Stimulated activated CD4-positive, alpha-beta T cell treated with anti-CD3 and anti-CD28 coated beads, Interleukin-12 subunit alpha, Interleukin-12 subunit beta, amount 100 ng/mL, for 48 hours (primary cell): ENCODE data around the gene ACSM4.
A peak's percentile ranks its signal among the peaks of the same experiment; 100 is the strongest.
"Not testable (repeated sequence)": the region's sequence is repeated elsewhere in the genome, so short reads cannot be mapped to it uniquely, and the experiment has no call there.

Experiments used
- DNase-seq, 3 donors: peaks; one replicate each; pipeline ENCODE4 v3.0.0-alpha.2; 2020; ENCODE audit warnings: low read depth in 2 of 3, low spot score in 1 of 3

ACSM4 gene

DNA sequence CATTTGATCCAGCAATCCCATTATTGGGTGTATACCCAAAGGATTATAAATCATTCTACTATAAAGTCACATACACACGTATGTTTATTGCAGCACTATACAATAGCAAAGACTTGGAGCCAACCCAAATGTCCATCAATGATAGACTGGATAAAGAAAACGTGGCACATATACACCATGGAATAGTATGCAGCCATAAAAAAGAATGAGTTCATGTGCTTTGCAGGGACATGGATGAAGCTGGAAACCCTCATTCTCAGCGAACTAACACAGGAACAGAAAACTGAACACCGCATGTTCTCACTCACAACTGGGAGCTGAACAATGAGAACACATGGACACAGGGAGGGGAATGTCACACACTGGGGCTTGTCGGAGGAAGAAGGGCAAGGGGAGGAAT lies 33.9 kb downstream of the ACSM4 start:
- not testable (repeated sequence) for DNase-seq

- DNase-seq, result no peak
Observed at GRCh38 chr12:7339675-7340074, 35.8 kb downstream of the ACSM4 start.

DNA sequence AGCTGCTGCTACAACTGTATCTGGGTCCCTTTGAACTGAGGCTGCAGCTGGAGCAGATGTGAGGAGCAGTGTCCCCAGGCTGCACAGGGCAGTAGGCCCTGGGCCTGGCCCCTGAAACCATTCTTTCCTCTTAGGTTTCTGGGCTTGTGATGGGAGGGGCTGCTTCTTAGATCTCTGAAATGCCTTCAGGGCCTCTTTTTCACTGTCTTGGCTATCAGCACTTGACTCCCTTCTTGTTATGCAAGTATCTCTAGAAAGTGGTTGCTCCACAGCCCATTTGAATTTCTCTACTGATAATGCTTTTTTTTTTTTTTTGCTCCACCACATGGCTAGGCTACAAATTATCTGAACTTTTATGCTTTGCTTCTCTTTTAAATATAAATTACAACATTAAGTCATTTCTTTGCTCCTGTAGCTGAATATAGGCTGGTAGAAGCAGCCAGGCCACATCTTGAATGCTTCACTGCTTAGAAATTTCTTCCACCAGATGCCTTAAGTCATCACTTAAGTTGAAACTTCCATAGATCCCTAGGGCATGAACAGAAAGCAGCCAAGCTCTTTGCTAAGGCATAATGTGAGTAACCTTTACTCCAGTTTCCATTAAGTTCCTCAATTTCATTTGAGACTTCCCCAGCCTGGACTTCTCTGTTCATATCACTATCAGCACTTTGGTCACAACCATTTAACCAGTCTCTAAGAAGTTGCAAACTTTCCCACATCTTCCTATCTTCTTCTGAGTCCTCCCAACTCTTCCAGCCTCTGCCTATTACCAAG lies 41.1 kb downstream of the ACSM4 start:
- no peak for DNase-seq

DNA sequence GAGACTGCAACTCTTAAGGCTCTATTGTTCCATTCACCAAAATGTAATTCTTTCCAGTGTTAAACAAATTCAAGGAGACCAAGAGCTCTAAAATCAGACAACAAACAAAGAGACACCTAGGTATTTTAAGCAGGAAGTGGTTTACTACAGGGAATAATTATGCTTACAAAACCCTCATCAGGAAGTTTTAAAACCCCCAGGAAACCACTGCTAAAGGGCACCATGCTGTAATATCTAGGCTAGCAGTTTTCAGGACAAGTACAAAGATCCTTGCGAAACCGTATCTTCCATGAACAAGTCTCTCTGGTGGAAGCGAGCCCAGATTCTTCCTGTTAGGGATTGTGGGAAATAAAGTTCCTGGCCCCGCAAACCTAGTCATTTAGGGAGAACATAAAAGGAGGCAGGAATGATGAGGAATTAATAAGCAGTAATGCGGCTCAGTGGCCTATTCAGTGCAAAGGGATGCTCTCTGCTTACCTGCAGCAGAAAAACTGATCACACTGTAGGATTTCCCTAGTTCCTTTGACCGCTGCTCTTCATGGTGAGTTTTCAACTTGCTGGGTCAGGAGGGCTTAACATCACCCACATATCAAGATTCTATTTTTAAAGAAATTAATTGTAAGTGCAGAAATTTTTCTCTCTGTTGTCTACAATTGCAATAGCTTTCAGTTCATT lies 42.8 kb downstream of the ACSM4 start:
- no peak for DNase-seq

- DNase-seq, result no peak
Observed at GRCh38 chr12:7349418-7349817, 45.5 kb downstream of the ACSM4 start.

DNA sequence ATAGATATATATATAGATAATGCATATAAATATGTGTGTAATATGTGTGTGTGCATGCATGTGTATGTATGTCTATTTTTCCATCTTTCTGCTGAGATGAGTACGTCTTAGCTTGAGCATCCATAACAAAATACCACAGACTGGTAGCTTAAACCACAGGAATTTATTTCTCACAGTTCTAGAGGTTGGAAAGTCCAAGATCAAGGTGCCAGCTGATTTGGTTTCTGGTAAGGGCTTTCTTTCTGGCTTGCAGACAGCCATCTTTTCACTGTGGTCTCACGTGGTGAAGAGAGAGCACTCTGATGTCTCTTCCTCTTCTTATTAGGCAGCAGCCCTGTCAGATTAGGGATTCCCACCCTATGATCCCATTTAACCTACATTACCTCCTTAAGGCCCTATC lies 47.3 kb downstream of the ACSM4 start:
- no peak for DNase-seq

GRCh38 chr12:7352661-7353060 lies 48.8 kb downstream of the ACSM4 start:
- no peak for DNase-seq

GRCh38 chr12:7354529-7354928 lies 50.7 kb downstream of the ACSM4 start:
- DNase-seq, result no peak

- DNase-seq, result no peak
Observed at GRCh38 chr12:7361265-7361664, 57.4 kb downstream of the ACSM4 start.

DNA sequence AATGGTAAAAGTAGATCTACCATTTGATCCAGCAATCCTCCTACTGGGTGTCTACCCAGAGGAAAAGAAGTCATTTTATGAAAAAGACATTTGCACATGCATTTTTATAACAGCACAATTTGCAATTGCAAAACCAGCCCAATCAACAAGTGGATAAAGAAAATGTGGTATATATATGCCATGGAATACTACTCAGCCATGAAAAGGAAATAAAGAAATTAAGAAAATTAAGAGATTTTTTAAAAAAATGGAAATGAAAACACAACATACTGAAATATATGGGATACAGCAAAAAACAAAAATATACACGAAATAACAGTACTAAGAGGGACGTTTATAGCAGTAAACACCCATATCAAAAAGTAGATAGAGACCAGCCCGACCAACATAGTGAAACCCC lies 58.9 kb downstream of the ACSM4 start:
- no peak for DNase-seq

DNA sequence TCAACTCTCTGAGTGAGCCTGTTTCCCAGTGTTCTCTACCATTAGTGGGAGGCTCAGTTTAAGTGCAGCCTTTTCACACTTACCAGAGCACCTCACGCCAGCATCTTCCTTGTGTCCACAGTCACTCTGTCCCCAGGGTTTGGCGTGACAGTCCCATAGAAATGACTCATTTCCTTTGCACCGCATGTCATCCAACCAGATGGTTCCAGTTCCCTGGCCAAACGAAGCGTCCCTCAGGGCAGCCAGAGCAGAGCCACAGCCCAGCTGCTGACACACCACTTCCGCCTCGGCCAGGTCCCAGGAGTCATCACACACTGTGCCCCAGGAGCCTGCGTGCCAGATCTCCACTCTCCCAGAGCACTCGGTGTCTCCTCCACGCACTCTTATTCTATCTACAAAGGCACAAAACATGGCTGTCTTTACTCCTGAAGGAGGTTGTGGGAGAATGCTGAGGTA lies 65.4 kb downstream of the ACSM4 start:
- no peak for DNase-seq

DNA sequence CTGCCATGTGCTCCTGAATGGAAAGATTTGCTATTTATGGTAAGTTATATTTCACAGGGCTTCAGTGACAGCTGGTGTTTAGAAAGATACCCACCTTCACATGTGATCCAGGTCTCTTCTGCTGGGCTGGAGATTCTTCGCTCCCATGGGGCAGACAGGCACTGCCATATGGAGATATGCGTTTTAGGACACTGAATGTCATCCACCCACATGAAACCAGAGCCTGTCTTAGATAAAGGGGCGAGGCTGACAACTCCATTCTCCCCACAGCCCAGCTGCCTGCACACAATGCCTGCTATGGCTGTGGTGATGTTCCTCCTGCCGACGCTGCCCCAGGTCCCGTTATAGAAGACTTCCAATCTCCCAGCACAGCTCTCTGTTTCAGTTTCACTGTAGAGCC lies 69.4 kb downstream of the ACSM4 start:
- DNase-seq, result no peak

- DNase-seq, result peak; percentile 2 to 8 (median 7)
Observed at GRCh38 chr12:7374423-7375144, 70.7 kb downstream of the ACSM4 start.

DNA sequence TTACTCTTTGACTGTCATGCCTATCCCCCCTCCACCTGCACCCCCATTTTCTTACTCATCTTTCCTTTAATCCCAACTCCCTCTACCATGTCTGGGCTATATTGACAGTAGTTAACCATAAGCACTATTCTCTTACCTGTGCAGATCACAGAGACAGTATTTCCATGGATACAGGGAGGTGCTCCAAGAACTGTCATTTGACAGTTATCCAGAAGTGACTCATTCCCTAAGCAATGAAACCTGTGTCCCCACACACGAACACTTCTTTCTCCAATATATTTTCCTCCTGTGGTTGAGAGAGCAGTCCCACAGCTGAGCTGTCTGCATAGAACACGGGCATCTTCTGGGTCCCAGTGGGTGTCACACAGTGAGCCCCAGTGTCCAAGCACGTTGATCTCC lies 71.3 kb downstream of the ACSM4 start:
- DNase-seq, result no peak

DNA sequence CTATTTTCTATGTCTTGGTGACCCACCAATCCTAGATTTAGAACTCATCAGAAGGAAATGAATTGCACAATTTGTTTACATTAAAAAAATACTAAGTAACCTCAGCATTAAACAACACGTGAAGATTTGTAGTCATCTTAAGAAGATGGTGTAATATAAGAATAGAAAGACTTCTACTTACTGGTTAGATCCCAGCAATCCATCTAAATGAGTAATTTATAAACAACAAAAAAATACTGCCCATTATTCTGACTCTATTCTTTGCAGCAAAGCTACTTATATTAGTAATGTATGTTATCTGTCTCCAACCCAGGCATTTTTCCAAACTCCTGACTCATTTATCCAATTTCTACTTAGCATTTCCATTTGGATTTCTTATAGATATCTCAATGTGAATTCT lies 72.3 kb downstream of the ACSM4 start:
- no peak for DNase-seq
